Cardiac muscle cell (in vitro differentiated cells and primary cell): Measurements from ENCODE around the gene CHID1. TPM values are rescaled to one million over a fixed set of nuclear protein-coding genes. Genes with fewer than 3 reads are reported as not detected.

Experiments used
- DNase-seq, 2 donors: peaks; one replicate each; pipeline versions ENCODE4 v3.0.0 to v3.0.0-alpha.2; 2010 to 2017; ENCODE audit warnings: low read depth in 1 of 2, low spot score in 1 of 2
- H3K27ac ChIP-seq: fragments of 200-600 bp; sonication (generic); 2 replicates; pipeline ENCODE4 v1.5.1; 2016
- H3K27me3 ChIP-seq: fragments of 200-600 bp; sonication (generic); 2 replicates; pipeline ENCODE4 v1.6.0; 2016; ENCODE audit warnings: control low read depth
- H3K36me3 ChIP-seq: fragments of 200-600 bp; sonication (generic); 2 replicates; pipeline ENCODE4 v1.5.1; 2016; ENCODE audit warnings: control low read depth
- H3K4me1 ChIP-seq: fragments of 200-600 bp; sonication (generic); 2 replicates; pipeline ENCODE4 v1.8.1; 2017; ENCODE audit warnings: low read depth, mild to moderate bottlenecking, mixed run types
- H3K4me3 ChIP-seq: fragments of 200-600 bp; sonication (generic); 2 replicates; pipeline ENCODE4 v1.5.1; 2016; ENCODE audit warnings: mild to moderate bottlenecking
- H3K9me3 ChIP-seq: fragments of 200-600 bp; sonication (generic); 2 replicates; pipeline ENCODE4 v1.5.1; 2017; ENCODE audit warnings: low read depth, mild to moderate bottlenecking, control low read depth
- CTCF ChIP-seq: IDR thresholded peaks from 2 replicates; pipeline ENCODE4 v1.5.1; 2012; ENCODE audit warnings: low read depth, mild to moderate bottlenecking, low read length
- polyA plus RNA-seq: library from polyadenylated mRNA; unstranded; fragments of >200 nt; fragmentation: Nextera tagmentation; extraction: Ambion mirVana; gene quantifications from 2 replicates; pipeline ENCODE4 v1.2.1, GENCODE V29; 2016
- total RNA-seq: library from RNA; depleted of rRNA; stranded (reverse); fragments of >200 nt; gene quantifications from 2 replicates; pipeline ENCODE4 v1.2.3, GENCODE V29; 2016

The CHID1 gene
- total and polyA plus RNA-seq, 2 experiments from 2014 or later = 67.7 to 145 TPM

DNA sequence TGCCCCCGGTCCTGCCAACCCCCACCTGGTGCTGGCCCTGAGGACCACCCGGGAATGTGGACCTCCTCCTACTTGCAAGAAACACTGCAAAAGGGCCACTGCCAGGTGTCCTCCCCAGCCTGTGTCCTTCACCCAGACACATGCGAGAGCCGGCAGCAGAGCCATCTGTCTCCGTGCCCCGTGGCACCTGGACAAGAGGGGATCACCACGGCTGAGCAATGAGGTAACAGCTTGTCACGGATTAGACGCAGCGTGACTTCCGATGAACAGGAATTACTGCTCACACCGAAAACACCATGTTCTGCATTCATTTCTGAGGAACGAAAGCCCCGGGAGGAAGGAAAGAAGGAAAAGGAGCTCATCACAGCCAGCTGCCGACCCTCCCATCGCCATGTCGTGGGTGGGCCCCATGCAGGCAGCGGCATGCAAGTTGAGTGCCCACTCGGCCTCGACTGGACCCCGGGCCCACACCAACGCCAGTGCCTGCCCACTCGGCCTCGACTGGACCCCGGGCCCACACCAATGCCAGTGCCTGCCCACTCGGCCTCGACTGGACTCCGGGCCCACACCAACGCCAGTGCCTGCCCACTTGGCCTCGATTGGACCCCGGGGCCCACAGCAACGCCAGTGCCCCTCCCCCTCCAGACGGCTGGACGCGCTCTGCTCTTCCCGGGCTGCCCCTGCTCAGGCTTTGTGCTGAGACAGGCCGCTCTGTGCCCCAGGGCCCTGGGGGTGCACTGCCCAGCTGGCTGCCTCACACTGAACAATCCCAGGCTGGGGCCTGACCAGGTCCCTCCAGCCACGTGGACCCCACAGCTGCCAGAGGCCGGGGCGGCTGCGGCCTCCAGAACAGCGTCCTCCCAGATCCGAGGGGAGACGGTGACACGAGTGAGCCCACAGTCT, 22.0 kb downstream of the CHID1 start:
- no peak for DNase-seq
- no peaks in the 10 kb centered on the region for H3K4me1 ChIP-seq
- H3K9me3 ChIP-seq = no peaks in the 10 kb centered on the region
- TF ChIP-seq CTCF = no peak
- H3K36me3 ChIP-seq = no peaks in the 10 kb centered on the region
- H3K27ac ChIP-seq = no peak overlapping the region
- no peaks in the 10 kb centered on the region for H3K27me3 ChIP-seq
- H3K4me3 ChIP-seq = no peak overlapping the region

GRCh38 chr11:887589-887988, 23.0 kb downstream of the CHID1 start:
- Histone ChIP-seq H3K9me3 (no peaks in the 10 kb centered on the region), H3K4me3 (no peak overlapping the region), H3K36me3 (no peaks in the 10 kb centered on the region), H3K27ac (no peak overlapping the region), H3K27me3 (no peaks in the 10 kb centered on the region), H3K4me1 (no peaks in the 10 kb centered on the region)
- no peak for DNase-seq
- no peak for TF ChIP-seq CTCF

GRCh38 chr11:886568-886967, 24.0 kb downstream of the CHID1 start:
- Histone ChIP-seq H3K27me3 (no peaks in the 10 kb centered on the region), H3K4me3 (no peak overlapping the region), H3K36me3 (no peaks in the 10 kb centered on the region), H3K4me1 (no peaks in the 10 kb centered on the region), H3K9me3 (no peaks in the 10 kb centered on the region), H3K27ac (no peak overlapping the region)
- no peak for DNase-seq
- no peak for TF ChIP-seq CTCF

DNA sequence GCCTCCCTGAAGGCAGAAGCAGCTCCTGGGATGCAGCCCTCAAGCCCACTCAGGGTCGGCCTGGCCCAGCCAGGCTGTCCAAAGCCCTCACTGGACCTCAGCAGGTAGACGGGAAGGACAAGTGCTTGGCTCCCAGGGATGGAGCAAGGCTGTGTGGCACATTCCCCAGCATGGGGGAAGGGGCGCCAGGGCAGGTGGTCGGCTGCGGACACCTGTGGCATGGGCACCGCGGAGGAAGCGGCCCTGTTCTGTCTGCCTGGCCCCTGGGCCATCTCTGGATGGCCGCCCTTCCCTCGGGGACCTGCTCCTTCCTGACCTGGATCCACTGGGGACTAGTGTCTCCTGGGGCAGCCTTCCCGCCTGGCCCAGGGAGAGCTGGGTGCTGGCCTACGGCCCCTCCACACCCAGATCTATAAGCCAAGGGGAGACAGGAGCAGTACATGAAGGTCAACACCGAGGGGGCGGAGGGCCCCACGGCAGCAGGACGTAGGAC, 26.0 kb downstream of the CHID1 start:
- Histone ChIP-seq H3K4me1 (no peaks in the 10 kb centered on the region), H3K9me3 (no peaks in the 10 kb centered on the region), H3K27me3 (no peaks in the 10 kb centered on the region), H3K27ac (no peak overlapping the region), H3K36me3 (peaks cover 3% of the 10 kb centered on the region), H3K4me3 (no peak overlapping the region)
- DNase-seq = no peak
- TF ChIP-seq CTCF = no peak

- Histone ChIP-seq H3K9me3 (no peaks in the 10 kb centered on the region), H3K27me3 (no peaks in the 10 kb centered on the region), H3K36me3 (peaks cover 3% of the 10 kb centered on the region), H3K4me3 (no peak overlapping the region), H3K4me1 (no peaks in the 10 kb centered on the region), H3K27ac (no peak overlapping the region)
- TF ChIP-seq CTCF = no peak
- no peak for DNase-seq
Observed at GRCh38 chr11:883527-883926, 27.1 kb downstream of the CHID1 start.
